ENCODE measurements around the gene SNX19.

DNA sequence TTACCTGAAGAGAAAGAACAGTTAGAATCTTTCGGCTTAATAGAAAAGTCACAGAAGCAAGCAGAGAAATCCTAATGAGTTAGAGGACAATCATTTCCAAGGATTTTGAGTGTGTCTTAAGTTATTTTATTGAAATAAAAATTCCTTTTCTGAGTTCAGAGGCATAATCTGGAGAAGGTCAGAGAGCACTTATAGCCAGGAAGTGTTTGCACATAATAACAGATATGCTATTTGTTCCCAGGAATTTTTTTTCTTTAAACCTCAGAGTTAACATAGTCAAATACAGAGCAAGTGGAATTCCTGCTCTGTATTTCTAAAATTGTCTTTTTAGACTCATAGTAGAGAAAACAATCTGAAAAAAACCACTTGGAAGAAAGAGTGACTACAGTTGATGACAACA is 74.3 kb downstream of the SNX19 start:
- TF ChIP-seq, protein P1, sequence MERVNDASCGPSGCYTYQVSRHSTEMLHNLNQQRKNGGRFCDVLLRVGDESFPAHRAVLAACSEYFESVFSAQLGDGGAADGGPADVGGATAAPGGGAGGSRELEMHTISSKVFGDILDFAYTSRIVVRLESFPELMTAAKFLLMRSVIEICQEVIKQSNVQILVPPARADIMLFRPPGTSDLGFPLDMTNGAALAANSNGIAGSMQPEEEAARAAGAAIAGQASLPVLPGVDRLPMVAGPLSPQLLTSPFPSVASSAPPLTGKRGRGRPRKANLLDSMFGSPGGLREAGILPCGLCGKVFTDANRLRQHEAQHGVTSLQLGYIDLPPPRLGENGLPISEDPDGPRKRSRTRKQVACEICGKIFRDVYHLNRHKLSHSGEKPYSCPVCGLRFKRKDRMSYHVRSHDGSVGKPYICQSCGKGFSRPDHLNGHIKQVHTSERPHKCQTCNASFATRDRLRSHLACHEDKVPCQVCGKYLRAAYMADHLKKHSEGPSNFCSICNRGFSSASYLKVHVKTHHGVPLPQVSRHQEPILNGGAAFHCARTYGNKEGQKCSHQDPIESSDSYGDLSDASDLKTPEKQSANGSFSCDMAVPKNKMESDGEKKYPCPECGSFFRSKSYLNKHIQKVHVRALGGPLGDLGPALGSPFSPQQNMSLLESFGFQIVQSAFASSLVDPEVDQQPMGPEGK (CRISPR knock-in tag; IDR thresholded peaks at IDR 0.05; ENCODE audit: borderline replicate concordance) = no peak
- TF ChIP-seq, protein P2, sequence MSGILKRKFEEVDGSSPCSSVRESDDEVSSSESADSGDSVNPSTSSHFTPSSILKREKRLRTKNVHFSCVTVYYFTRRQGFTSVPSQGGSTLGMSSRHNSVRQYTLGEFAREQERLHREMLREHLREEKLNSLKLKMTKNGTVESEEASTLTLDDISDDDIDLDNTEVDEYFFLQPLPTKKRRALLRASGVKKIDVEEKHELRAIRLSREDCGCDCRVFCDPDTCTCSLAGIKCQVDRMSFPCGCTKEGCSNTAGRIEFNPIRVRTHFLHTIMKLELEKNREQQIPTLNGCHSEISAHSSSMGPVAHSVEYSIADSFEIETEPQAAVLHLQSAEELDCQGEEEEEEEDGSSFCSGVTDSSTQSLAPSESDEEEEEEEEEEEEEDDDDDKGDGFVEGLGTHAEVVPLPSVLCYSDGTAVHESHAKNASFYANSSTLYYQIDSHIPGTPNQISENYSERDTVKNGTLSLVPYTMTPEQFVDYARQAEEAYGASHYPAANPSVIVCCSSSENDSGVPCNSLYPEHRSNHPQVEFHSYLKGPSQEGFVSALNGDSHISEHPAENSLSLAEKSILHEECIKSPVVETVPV (CRISPR knock-in tag; IDR thresholded peaks at IDR 0.05) = no peak
- TF ChIP-seq GLIS3 (CRISPR knock-in tag; IDR thresholded peaks at IDR 0.05) (no peak), ZNF565 (CRISPR knock-in tag; conservative IDR thresholded peaks at IDR 0.05; ENCODE audit: low read depth) (no peak), TOX (CRISPR knock-in tag; IDR thresholded peaks at IDR 0.05; ENCODE audit: borderline replicate concordance) (no peak), ISL1 (CRISPR knock-in tag; IDR thresholded peaks at IDR 0.05) (no peak), ESRRG (CRISPR knock-in tag; IDR thresholded peaks at IDR 0.05) (no peak), ZNF8 (CRISPR knock-in tag; IDR thresholded peaks at IDR 0.05) (no peak)

All from SK-N-SH treated with all-trans-retinoic acid at 6 μM for 48 hours (cell line).